Iris pigment epithelial cell (primary cell): ENCODE measurements around the gene URAD.

Source experiments
- DNase-seq: peaks from one replicate; pipeline ENCODE4 v3.0.0-alpha.2; 2011; ENCODE audit warnings: low read depth

URAD gene

GRCh38 chr13:28000567-28000966 is 12.1 kb upstream of the URAD start:
- DNase-seq = no peak

GRCh38 chr13:27997904-27998522 is 9.5 kb upstream of the URAD start:
- peak; percentile 28 for DNase-seq

GRCh38 chr13:27991881-27992280 is 3.4 kb upstream of the URAD start:
- DNase-seq = no peak

- DNase-seq = no peak
Observed at GRCh38 chr13:27985600-27985999, 2.9 kb downstream of the URAD start.

- no peak for DNase-seq
Observed at GRCh38 chr13:27982361-27982760, 6.1 kb downstream of the URAD start.

- no peak for DNase-seq
Observed at GRCh38 chr13:27981006-27981708, 7.3 kb downstream of the URAD start.

- no peak for DNase-seq
Observed at GRCh38 chr13:27980280-27980998, 8.1 kb downstream of the URAD start.

GRCh38 chr13:27979765-27980279 is 8.7 kb downstream of the URAD start:
- no peak for DNase-seq

GRCh38 chr13:27979001-27979643 is 9.4 kb downstream of the URAD start:
- no peak for DNase-seq

GRCh38 chr13:27978301-27978968 is 10.1 kb downstream of the URAD start:
- no peak for DNase-seq

- no peak for DNase-seq
Observed at GRCh38 chr13:27977476-27978300, 10.8 kb downstream of the URAD start.

- no peak for DNase-seq
Observed at GRCh38 chr13:27976362-27977091, 12.0 kb downstream of the URAD start.

GRCh38 chr13:27975564-27976361 is 12.7 kb downstream of the URAD start:
- DNase-seq = no peak

GRCh38 chr13:27973961-27974662 is 14.4 kb downstream of the URAD start:
- no peak for DNase-seq

GRCh38 chr13:27973291-27973690 is 15.2 kb downstream of the URAD start:
- no peak for DNase-seq

- DNase-seq = no peak
Observed at GRCh38 chr13:27972478-27972820, 16.0 kb downstream of the URAD start.

- DNase-seq = no peak
Observed at GRCh38 chr13:27971776-27972477, 16.6 kb downstream of the URAD start.

- DNase-seq = no peak
Observed at GRCh38 chr13:27971236-27971645, 17.3 kb downstream of the URAD start.
